Hematopoietic multipotent progenitor cell treated with erythropoietin and hydrocortisone succinate and interleukin-3 and kit ligand, for 17 days (in vitro differentiated cells): Measurements from ENCODE around the gene CDR2L.
A peak's percentile ranks its signal among the peaks of the same experiment; 100 is the strongest.
"Not testable (repeated sequence)": the region's sequence is repeated elsewhere in the genome, so short reads cannot be mapped to it uniquely, and the experiment has no call there.

Experiments used
- DNase-seq: peaks from one replicate; pipeline ENCODE4 v3.0.0-alpha.2; 2015; ENCODE audit warnings: low spot score

Gene CDR2L

GRCh38 chr17:75044716-75045115 is 57.3 kb downstream of the CDR2L start:
- no peak for DNase-seq

- not testable (repeated sequence) for DNase-seq
These were observed 58.5 kb downstream of the CDR2L start for GRCh38 chr17:75045946-75046406.

GRCh38 chr17:75046407-75047289 is 59.2 kb downstream of the CDR2L start, which contains the start of the genes ATP5PD and KCTD2:
Gene ATP5PD, minus strand, starts transcription at chr17:75046969. Its CDS starts 4,319 bp downstream, at chr17:75042650.
Gene KCTD2, plus strand, starts transcription at chr17:75047225. Its CDS starts 26 bp downstream, at chr17:75047251.
- DNase-seq = peak; percentile 94

GRCh38 chr17:75047398-75048098 is 60.1 kb downstream of the CDR2L start:
- peak; percentile 36 for DNase-seq

- no peak for DNase-seq
These were observed 60.9 kb downstream of the CDR2L start for GRCh38 chr17:75048249-75048878.

GRCh38 chr17:75049057-75049456 is 61.6 kb downstream of the CDR2L start:
- no peak for DNase-seq

GRCh38 chr17:75049706-75050105 is 62.3 kb downstream of the CDR2L start:
- no peak for DNase-seq

- no peak for DNase-seq
These were observed 64.5 kb downstream of the CDR2L start for GRCh38 chr17:75051941-75052340.
